GM12892 (cell line): ENCODE measurements around the gene TSPAN9.

Experiments
- POLR2A ChIP-seq: IDR thresholded peaks from 2 replicates; pipeline ENCODE4 v1.6.1; 2011; ENCODE audit warnings: low read depth, low read length, control low read depth
- POLR2AphosphoS5 ChIP-seq: IDR thresholded peaks from 2 replicates; pipeline ENCODE4 v1.6.1; 2011; ENCODE audit warnings: low read depth, low read length, control low read depth

DNA sequence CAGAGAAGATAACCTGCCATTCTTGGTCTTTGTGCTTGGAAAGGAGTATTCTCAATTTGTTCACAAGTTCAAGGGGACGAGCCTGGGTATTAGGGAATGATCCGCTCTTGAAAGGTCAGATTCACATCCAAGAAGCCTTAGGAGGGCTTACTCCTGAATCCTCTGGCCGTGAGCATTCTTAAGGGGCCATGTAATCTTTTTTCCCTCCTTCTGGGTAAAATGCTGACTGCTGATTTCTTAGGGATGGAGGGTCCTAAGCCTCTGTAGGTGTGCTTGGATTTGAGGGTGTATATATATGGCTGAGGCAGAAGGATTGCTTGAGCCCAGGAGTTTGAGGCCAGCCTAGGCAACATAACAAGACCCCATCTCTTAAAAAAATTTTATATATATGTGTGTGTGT is 149.1 kb downstream of the TSPAN9 start:
- TF ChIP-seq POLR2A (no peak), POLR2AphosphoS5 (no peak)
